NB4 (cell line): ENCODE data around the gene TCP1.
"Not testable (repeated sequence)": the region's sequence is repeated elsewhere in the genome, so short reads cannot be mapped to it uniquely, and the experiment has no call there.

Source experiments
- TF ChIP-seq, protein P1 (sequence below): IDR thresholded peaks from 2 replicates; pipeline ENCODE4 v1.6.1; 2011; ENCODE audit warnings: low read depth, low read length
- TF ChIP-seq, protein P2 (sequence below): IDR thresholded peaks from one replicate; pipeline ENCODE4 v1.5.1; 2012; ENCODE audit warnings: low read depth, low read length

DNA sequence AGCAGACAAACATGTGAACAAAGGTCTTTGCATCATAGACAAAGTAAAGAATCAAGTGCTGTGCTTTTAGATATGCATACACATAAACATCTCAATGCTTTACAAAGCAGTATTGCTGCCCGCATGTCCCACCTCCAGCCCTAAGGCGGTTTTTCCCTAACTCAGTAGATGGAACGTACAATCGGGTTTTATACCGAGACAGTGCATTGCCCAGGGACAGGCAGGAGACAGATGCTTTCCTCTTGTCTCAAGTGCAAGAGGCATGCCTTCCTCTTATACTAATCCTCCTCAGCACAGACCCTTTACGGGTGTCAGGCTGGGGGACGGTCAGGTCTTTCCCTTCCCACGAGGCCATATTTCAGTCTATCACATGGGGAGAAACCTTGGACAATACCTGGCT is 5.6 kb upstream of the TCP1 start:
- TF ChIP-seq, protein P1, sequence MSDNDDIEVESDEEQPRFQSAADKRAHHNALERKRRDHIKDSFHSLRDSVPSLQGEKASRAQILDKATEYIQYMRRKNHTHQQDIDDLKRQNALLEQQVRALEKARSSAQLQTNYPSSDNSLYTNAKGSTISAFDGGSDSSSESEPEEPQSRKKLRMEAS, result not testable (repeated sequence)
- TF ChIP-seq, protein P2, sequence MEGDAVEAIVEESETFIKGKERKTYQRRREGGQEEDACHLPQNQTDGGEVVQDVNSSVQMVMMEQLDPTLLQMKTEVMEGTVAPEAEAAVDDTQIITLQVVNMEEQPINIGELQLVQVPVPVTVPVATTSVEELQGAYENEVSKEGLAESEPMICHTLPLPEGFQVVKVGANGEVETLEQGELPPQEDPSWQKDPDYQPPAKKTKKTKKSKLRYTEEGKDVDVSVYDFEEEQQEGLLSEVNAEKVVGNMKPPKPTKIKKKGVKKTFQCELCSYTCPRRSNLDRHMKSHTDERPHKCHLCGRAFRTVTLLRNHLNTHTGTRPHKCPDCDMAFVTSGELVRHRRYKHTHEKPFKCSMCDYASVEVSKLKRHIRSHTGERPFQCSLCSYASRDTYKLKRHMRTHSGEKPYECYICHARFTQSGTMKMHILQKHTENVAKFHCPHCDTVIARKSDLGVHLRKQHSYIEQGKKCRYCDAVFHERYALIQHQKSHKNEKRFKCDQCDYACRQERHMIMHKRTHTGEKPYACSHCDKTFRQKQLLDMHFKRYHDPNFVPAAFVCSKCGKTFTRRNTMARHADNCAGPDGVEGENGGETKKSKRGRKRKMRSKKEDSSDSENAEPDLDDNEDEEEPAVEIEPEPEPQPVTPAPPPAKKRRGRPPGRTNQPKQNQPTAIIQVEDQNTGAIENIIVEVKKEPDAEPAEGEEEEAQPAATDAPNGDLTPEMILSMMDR, result not testable (repeated sequence)
